ENCODE data around the gene C19orf18.

Gene C19orf18

GRCh38 chr19:57947419-57948134, 26.8 kb downstream of the C19orf18 start, which contains the start of gene ZNF256:
Gene ZNF256, minus strand, starts transcription at chr19:57947706. Its CDS starts 232 bp downstream, at chr19:57947474.
- DNase-seq (ENCODE audit: low spot score), result peak; percentile 91

- DNase-seq (ENCODE audit: low spot score), result no peak
Measured at GRCh38 chr19:57947088-57947418, 27.3 kb downstream of the C19orf18 start.

GRCh38 chr19:57946316-57946715, 28.0 kb downstream of the C19orf18 start:
- no peak for DNase-seq (ENCODE audit: low spot score)

- DNase-seq (ENCODE audit: low spot score), result no peak
Measured at GRCh38 chr19:57941593-57941992, 32.7 kb downstream of the C19orf18 start.

- no peak for DNase-seq (ENCODE audit: low spot score)
Measured at GRCh38 chr19:57935731-57936130, 38.6 kb downstream of the C19orf18 start.

GRCh38 chr19:57934820-57935665, 39.3 kb downstream of the C19orf18 start, which contains the start of gene ZNF418:
Gene ZNF418, minus strand, starts transcription at chr19:57935402. Its CDS starts 1,580 bp downstream, at chr19:57933822.
- DNase-seq (ENCODE audit: low spot score), result no peak

- no peak for DNase-seq (ENCODE audit: low spot score)
Measured at GRCh38 chr19:57927587-57927986, 46.7 kb downstream of the C19orf18 start.

- DNase-seq (ENCODE audit: low spot score), result peak; percentile 94
Measured at GRCh38 chr19:57916168-57916995, 58.0 kb downstream of the C19orf18 start, which contains the start of gene ZNF417. Gene ZNF417, minus strand, starts transcription at chr19:57916592. Its CDS starts 181 bp downstream, at chr19:57916411.

- no peak for DNase-seq (ENCODE audit: low spot score)
Measured at GRCh38 chr19:57914531-57914930, 59.8 kb downstream of the C19orf18 start.
